Astrocyte (in vitro differentiated cells and primary cell): ENCODE measurements around the gene FADS2. TPM values are rescaled to one million over a fixed set of nuclear protein-coding genes. Genes with fewer than 3 reads are reported as not detected.
"Not testable (repeated sequence)": the region's sequence is repeated elsewhere in the genome, so short reads cannot be mapped to it uniquely, and the experiment has no call there.

Experiments
- DNase-seq: peaks from one replicate; pipeline ENCODE4 v3.0.0-alpha.2; 2010; ENCODE audit warnings: low read depth
- FAIRE-seq: peaks from 2 replicates; lab custom pipeline; 2011; peaks lifted over from hg19 to GRCh38; lab: Jason Lieb, UNC
- H2AFZ ChIP-seq: 2 replicates; pipeline ENCODE4 v1.6.0; 2012; ENCODE audit warnings: low read depth, low read length, inconsistent platforms
- H3K27ac ChIP-seq: 2 replicates; pipeline ENCODE4 v1.5.1; 2011; ENCODE audit warnings: low read depth, low read length, inconsistent platforms
- H3K27me3 ChIP-seq: 2 replicates; pipeline ENCODE4 v1.6.0; 2011; ENCODE audit warnings: low read length, inconsistent platforms; ENCODE audit not compliant: insufficient read depth
- H3K36me3 ChIP-seq: 2 replicates; pipeline ENCODE4 v1.5.1; 2011; ENCODE audit warnings: low read length, inconsistent platforms; ENCODE audit not compliant: insufficient read depth
- H3K4me1 ChIP-seq: 2 replicates; pipeline ENCODE4 v1.5.1; 2011; ENCODE audit warnings: low read length, inconsistent platforms; ENCODE audit not compliant: insufficient read depth
- H3K4me2 ChIP-seq: 2 replicates; pipeline ENCODE4 v1.6.0; 2012; ENCODE audit warnings: low read length, inconsistent platforms
- H3K4me3 ChIP-seq: 2 replicates; pipeline ENCODE4 v1.5.1; 2011; ENCODE audit warnings: low read depth, mild to moderate bottlenecking, low read length, inconsistent platforms; ENCODE audit not compliant: insufficient read depth
- H3K79me2 ChIP-seq: 2 replicates; pipeline ENCODE4 v1.6.0; 2012; ENCODE audit warnings: mild to moderate bottlenecking, low read length, inconsistent platforms; ENCODE audit not compliant: insufficient read depth
- H3K9ac ChIP-seq: 2 replicates; pipeline ENCODE4 v1.6.0; 2012; ENCODE audit warnings: mild to moderate bottlenecking, low read length, inconsistent platforms
- H3K9me3 ChIP-seq: 2 replicates; pipeline ENCODE4 v1.5.1; 2012; ENCODE audit warnings: low read depth, mild to moderate bottlenecking, low read length, inconsistent platforms; ENCODE audit not compliant: insufficient read depth
- H4K20me1 ChIP-seq: 2 replicates; pipeline ENCODE4 v1.6.0; 2012; ENCODE audit warnings: low read length, inconsistent platforms; ENCODE audit not compliant: insufficient read depth
- H3K27ac Mint-ChIP-seq: one replicate; pipeline ENCODE4 v1.8.0; 2021; ENCODE audit warnings: mild to moderate bottlenecking, mixed read lengths; ENCODE audit not compliant: unreplicated experiment
- H3K27me3 Mint-ChIP-seq: one replicate; pipeline ENCODE4 v1.8.0; 2021; ENCODE audit warnings: low read depth, mixed read lengths; ENCODE audit not compliant: unreplicated experiment
- H3K36me3 Mint-ChIP-seq: one replicate; pipeline ENCODE4 v1.8.0; 2021; ENCODE audit warnings: low read depth, mixed read lengths; ENCODE audit not compliant: unreplicated experiment
- H3K4me1 Mint-ChIP-seq: one replicate; pipeline ENCODE4 v1.8.0; 2021; ENCODE audit warnings: low read depth, mixed read lengths; ENCODE audit not compliant: unreplicated experiment
- H3K4me3 Mint-ChIP-seq: one replicate; pipeline ENCODE4 v1.8.0; 2021; ENCODE audit warnings: mild to moderate bottlenecking, moderate library complexity, mixed read lengths; ENCODE audit not compliant: unreplicated experiment
- H3K9me3 Mint-ChIP-seq: one replicate; pipeline ENCODE4 v1.8.0; 2021; ENCODE audit warnings: mild to moderate bottlenecking, mixed read lengths; ENCODE audit not compliant: unreplicated experiment
- EZH2 ChIP-seq: IDR thresholded peaks from 2 replicates; pipeline ENCODE4 v1.6.1; 2012; ENCODE audit warnings: mild to moderate bottlenecking, low read length, inconsistent platforms; ENCODE audit not compliant: insufficient read depth
- total RNA-seq: library from RNA; stranded (reverse); gene quantifications from 2 replicates; pipeline ENCODE4 v1.2.1, GENCODE V29; 2021
- TF ChIP-seq, protein P1 (sequence below): IDR thresholded peaks from 2 replicates; pipeline ENCODE4 v1.5.1; 2011; ENCODE audit warnings: low read depth, mild to moderate bottlenecking, inconsistent platforms, low read length, moderate library complexity; ENCODE audit not compliant: insufficient read depth

FADS2 gene
- total RNA-seq, 1 donor from 2014 or later: 287 TPM

DNA sequence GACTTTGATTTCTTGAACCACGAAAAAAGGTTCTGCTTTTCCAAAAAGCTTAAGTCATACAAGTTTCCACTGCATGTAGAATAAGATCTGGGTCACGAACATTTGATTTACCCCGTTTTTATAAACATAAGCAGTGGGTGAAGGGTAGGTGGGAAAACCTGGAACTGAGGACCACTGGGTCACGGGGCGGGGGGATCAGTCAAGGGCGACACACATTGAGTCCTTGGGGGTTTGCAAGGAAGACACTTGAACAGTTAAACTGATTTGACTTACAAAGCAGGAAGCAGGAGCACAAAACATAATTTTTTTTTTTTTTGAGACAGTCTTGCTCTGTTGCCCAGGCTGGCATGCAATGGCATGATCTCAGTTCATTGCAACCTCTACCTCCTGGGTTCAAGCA, 52.4 kb downstream of the FADS2 start:
- Mint-ChIP-seq H3K9me3 (no peaks in the 10 kb centered on the region), H3K27me3 (peaks cover 5% of the 10 kb centered on the region), H3K4me3 (no peak overlapping the region), H3K36me3 (peaks cover 23% of the 10 kb centered on the region), H3K27ac (peak overlapping the region; percentile 14), H3K4me1 (peaks cover 7% of the 10 kb centered on the region)
- FAIRE-seq (no peak), DNase-seq (no peak)
- Histone ChIP-seq H3K9ac (no peak overlapping the region), H3K4me1 (no peaks in the 10 kb centered on the region), H3K79me2 (peaks cover 19% of the 10 kb centered on the region), H3K36me3 (no peaks in the 10 kb centered on the region), H3K27me3 (no peaks in the 10 kb centered on the region), H2AFZ (no peak overlapping the region), H3K27ac (no peak overlapping the region), H3K9me3 (no peaks in the 10 kb centered on the region), H3K4me2 (no peak overlapping the region), H4K20me1 (peaks cover 29% of the 10 kb centered on the region), H3K4me3 (no peak overlapping the region)
- TF ChIP-seq, protein P1, sequence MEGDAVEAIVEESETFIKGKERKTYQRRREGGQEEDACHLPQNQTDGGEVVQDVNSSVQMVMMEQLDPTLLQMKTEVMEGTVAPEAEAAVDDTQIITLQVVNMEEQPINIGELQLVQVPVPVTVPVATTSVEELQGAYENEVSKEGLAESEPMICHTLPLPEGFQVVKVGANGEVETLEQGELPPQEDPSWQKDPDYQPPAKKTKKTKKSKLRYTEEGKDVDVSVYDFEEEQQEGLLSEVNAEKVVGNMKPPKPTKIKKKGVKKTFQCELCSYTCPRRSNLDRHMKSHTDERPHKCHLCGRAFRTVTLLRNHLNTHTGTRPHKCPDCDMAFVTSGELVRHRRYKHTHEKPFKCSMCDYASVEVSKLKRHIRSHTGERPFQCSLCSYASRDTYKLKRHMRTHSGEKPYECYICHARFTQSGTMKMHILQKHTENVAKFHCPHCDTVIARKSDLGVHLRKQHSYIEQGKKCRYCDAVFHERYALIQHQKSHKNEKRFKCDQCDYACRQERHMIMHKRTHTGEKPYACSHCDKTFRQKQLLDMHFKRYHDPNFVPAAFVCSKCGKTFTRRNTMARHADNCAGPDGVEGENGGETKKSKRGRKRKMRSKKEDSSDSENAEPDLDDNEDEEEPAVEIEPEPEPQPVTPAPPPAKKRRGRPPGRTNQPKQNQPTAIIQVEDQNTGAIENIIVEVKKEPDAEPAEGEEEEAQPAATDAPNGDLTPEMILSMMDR: no peak
- TF ChIP-seq EZH2: no peak

GRCh38 chr11:61881397-61881796, 53.3 kb downstream of the FADS2 start:
- Mint-ChIP-seq H3K27ac (no peak overlapping the region), H3K36me3 (peaks cover 19% of the 10 kb centered on the region), H3K4me1 (peaks cover 7% of the 10 kb centered on the region), H3K27me3 (peaks cover 5% of the 10 kb centered on the region), H3K9me3 (no peaks in the 10 kb centered on the region), H3K4me3 (no peak overlapping the region)
- Histone ChIP-seq H3K27ac (no peak overlapping the region), H4K20me1 (peaks cover 39% of the 10 kb centered on the region), H2AFZ (no peak overlapping the region), H3K4me1 (no peaks in the 10 kb centered on the region), H3K9me3 (no peaks in the 10 kb centered on the region), H3K9ac (no peak overlapping the region), H3K36me3 (no peaks in the 10 kb centered on the region), H3K4me3 (no peak overlapping the region), H3K27me3 (no peaks in the 10 kb centered on the region), H3K4me2 (no peak overlapping the region), H3K79me2 (peaks cover 28% of the 10 kb centered on the region)
- no peak for TF ChIP-seq EZH2
- TF ChIP-seq, protein P1: no peak
- FAIRE-seq: no peak
- DNase-seq: no peak

- peaks cover 42% of the 10 kb centered on the region for H4K20me1 ChIP-seq
- not testable (repeated sequence) for H3K27ac ChIP-seq, DNase-seq, H3K4me3 ChIP-seq, H3K4me1 ChIP-seq, H3K9ac ChIP-seq, H3K4me3 Mint-ChIP-seq, H3K9me3 ChIP-seq, H3K9me3 Mint-ChIP-seq, H3K36me3 ChIP-seq, H3K27me3 ChIP-seq, H3K4me2 ChIP-seq, H3K4me1 Mint-ChIP-seq, H3K27me3 Mint-ChIP-seq, FAIRE-seq, H2AFZ ChIP-seq
- Mint-ChIP-seq H3K36me3 (peaks cover 25% of the 10 kb centered on the region), H3K27ac (peak overlapping the region; percentile 58)
- H3K79me2 ChIP-seq: peaks cover 37% of the 10 kb centered on the region
These were observed 54.2 kb downstream of the FADS2 start for GRCh38 chr11:61882267-61882666.
